ENCODE measurements around the gene RNF225. TPM values are rescaled to one million over a fixed set of nuclear protein-coding genes. Genes with fewer than 3 reads are reported as not detected.

Gene RNF225
- total RNA-seq, 1 experiment from 2014 or later = 1.8 TPM

DNA sequence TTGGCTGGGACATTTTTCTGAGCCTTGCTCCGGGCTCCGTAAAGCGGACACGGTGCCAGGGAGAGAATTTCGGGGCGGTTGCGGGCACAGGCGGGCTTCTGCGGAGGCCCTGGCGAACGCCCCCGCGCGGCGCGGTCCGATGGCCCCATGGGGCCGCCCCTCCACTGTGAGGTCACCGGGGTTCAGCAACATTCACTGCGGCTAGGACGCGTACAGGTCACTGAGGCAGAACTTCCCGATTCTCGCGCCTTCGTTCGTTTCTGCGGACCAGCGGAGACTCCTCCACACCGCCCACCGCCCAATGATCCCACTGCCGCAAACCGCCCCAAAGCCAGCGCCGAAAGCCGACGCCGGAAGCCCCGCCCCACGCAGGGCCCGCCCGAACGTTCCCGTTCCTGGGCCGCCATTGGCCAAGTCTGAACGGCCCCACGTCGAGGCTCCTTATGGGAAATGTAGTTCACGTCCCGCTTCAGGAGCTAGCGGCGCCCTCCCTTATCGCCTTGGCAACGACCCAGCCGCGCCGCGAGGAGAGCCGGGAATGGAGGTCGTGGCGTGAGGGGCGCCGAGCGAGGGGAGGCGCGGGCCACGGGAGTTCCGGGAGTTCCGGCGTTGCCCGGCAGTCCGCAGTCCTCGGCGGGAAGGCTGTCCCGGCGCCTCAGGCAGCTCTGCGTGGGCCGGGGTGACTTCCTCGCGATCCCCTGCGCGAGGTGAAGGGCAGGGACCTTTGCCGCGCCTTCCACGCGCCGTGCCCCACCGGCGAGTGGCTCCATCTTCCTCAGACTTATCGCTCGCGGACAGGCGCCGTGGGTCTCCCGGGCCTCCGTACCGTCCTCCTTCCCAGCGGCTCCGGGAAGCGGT, 12.9 kb downstream of the RNF225 start, which contains the start of gene ZNF584 (continued):
- TF ChIP-seq ZNF317 (CRISPR knock-in tag; IDR thresholded peaks at IDR 0.05; ENCODE audit: borderline replicate concordance, low read depth) (0 out of 2 replicates have a peak, but pooled peaks have one; percentile 4), CREM (CRISPR knock-in tag; IDR thresholded peaks at IDR 0.05) (peak; percentile 82), ZBTB21 (CRISPR knock-in tag; IDR thresholded peaks at IDR 0.05; ENCODE audit: borderline replicate concordance) (0 out of 2 replicates have a peak, but pooled peaks have one; percentile 26), ZNF121 (CRISPR knock-in tag; IDR thresholded peaks at IDR 0.05) (no peak), ZNF416 (CRISPR knock-in tag; IDR thresholded peaks at IDR 0.05) (peak; percentile 83; the same call in 1 of the 2 replicates), TCF7 (CRISPR knock-in tag; IDR thresholded peaks at IDR 0.05; ENCODE audit: low read depth) (no peak), PRRX2 (CRISPR knock-in tag; IDR thresholded peaks at IDR 0.05) (no peak), OVOL2 (CRISPR knock-in tag; IDR thresholded peaks at IDR 0.05; ENCODE audit: borderline replicate concordance) (no peak), RORB (CRISPR knock-in tag; IDR thresholded peaks at IDR 0.05) (no peak), ETV6 (CRISPR knock-in tag; IDR thresholded peaks at IDR 0.05) (peak; percentile 60), JUN (CRISPR knock-in tag; IDR thresholded peaks at IDR 0.05) (peak; percentile 59), ZNF423 (CRISPR knock-in tag; IDR thresholded peaks at IDR 0.05) (no peak), SMAD3 (CRISPR knock-in tag; IDR thresholded peaks at IDR 0.05; ENCODE audit: borderline replicate concordance) (no peak), CREB1 (CRISPR knock-in tag; IDR thresholded peaks at IDR 0.05) (peak; percentile 33; the same call in 1 of the 2 replicates)
- TF ChIP-seq, protein P1, sequence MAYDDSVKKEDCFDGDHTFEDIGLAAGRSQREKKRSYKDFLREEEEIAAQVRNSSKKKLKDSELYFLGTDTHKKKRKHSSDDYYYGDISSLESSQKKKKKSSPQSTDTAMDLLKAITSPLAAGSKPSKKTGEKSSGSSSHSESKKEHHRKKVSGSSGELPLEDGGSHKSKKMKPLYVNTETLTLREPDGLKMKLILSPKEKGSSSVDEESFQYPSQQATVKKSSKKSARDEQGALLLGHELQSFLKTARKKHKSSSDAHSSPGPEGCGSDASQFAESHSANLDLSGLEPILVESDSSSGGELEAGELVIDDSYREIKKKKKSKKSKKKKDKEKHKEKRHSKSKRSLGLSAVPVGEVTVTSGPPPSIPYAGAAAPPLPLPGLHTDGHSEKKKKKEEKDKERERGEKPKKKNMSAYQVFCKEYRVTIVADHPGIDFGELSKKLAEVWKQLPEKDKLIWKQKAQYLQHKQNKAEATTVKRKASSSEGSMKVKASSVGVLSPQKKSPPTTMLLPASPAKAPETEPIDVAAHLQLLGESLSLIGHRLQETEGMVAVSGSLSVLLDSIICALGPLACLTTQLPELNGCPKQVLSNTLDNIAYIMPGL (CRISPR knock-in tag; IDR thresholded peaks at IDR 0.05) = peak; percentile 70; the same call in 1 of the 2 replicates
- TF ChIP-seq, protein P2, sequence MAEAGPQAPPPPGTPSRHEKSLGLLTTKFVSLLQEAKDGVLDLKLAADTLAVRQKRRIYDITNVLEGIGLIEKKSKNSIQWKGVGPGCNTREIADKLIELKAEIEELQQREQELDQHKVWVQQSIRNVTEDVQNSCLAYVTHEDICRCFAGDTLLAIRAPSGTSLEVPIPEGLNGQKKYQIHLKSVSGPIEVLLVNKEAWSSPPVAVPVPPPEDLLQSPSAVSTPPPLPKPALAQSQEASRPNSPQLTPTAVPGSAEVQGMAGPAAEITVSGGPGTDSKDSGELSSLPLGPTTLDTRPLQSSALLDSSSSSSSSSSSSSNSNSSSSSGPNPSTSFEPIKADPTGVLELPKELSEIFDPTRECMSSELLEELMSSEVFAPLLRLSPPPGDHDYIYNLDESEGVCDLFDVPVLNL (CRISPR knock-in tag; IDR thresholded peaks at IDR 0.05; ENCODE audit: borderline replicate concordance, low read depth) = no peak
- TF ChIP-seq, protein P3, sequence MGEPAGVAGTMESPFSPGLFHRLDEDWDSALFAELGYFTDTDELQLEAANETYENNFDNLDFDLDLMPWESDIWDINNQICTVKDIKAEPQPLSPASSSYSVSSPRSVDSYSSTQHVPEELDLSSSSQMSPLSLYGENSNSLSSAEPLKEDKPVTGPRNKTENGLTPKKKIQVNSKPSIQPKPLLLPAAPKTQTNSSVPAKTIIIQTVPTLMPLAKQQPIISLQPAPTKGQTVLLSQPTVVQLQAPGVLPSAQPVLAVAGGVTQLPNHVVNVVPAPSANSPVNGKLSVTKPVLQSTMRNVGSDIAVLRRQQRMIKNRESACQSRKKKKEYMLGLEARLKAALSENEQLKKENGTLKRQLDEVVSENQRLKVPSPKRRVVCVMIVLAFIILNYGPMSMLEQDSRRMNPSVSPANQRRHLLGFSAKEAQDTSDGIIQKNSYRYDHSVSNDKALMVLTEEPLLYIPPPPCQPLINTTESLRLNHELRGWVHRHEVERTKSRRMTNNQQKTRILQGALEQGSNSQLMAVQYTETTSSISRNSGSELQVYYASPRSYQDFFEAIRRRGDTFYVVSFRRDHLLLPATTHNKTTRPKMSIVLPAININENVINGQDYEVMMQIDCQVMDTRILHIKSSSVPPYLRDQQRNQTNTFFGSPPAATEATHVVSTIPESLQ (CRISPR knock-in tag; IDR thresholded peaks at IDR 0.05) = no peak
- TF ChIP-seq, protein P4, sequence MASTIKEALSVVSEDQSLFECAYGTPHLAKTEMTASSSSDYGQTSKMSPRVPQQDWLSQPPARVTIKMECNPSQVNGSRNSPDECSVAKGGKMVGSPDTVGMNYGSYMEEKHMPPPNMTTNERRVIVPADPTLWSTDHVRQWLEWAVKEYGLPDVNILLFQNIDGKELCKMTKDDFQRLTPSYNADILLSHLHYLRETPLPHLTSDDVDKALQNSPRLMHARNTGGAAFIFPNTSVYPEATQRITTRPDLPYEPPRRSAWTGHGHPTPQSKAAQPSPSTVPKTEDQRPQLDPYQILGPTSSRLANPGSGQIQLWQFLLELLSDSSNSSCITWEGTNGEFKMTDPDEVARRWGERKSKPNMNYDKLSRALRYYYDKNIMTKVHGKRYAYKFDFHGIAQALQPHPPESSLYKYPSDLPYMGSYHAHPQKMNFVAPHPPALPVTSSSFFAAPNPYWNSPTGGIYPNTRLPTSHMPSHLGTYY (CRISPR knock-in tag; IDR thresholded peaks at IDR 0.05) = no peak
- TF ChIP-seq, protein P5, sequence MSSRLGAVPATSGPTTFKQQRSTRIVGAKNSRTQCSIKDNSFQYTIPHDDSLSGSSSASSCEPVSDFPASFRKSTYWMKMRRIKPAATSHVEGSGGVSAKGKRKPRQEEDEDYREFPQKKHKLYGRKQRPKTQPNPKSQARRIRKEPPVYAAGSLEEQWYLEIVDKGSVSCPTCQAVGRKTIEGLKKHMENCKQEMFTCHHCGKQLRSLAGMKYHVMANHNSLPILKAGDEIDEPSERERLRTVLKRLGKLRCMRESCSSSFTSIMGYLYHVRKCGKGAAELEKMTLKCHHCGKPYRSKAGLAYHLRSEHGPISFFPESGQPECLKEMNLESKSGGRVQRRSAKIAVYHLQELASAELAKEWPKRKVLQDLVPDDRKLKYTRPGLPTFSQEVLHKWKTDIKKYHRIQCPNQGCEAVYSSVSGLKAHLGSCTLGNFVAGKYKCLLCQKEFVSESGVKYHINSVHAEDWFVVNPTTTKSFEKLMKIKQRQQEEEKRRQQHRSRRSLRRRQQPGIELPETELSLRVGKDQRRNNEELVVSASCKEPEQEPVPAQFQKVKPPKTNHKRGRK (CRISPR knock-in tag; IDR thresholded peaks at IDR 0.05; ENCODE audit: borderline replicate concordance) = no peak
- TF ChIP-seq, protein P6, sequence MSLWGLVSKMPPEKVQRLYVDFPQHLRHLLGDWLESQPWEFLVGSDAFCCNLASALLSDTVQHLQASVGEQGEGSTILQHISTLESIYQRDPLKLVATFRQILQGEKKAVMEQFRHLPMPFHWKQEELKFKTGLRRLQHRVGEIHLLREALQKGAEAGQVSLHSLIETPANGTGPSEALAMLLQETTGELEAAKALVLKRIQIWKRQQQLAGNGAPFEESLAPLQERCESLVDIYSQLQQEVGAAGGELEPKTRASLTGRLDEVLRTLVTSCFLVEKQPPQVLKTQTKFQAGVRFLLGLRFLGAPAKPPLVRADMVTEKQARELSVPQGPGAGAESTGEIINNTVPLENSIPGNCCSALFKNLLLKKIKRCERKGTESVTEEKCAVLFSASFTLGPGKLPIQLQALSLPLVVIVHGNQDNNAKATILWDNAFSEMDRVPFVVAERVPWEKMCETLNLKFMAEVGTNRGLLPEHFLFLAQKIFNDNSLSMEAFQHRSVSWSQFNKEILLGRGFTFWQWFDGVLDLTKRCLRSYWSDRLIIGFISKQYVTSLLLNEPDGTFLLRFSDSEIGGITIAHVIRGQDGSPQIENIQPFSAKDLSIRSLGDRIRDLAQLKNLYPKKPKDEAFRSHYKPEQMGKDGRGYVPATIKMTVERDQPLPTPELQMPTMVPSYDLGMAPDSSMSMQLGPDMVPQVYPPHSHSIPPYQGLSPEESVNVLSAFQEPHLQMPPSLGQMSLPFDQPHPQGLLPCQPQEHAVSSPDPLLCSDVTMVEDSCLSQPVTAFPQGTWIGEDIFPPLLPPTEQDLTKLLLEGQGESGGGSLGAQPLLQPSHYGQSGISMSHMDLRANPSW (CRISPR knock-in tag; conservative IDR thresholded peaks at IDR 0.05; ENCODE audit: low read depth) = no peak
- TF ChIP-seq, protein P7, sequence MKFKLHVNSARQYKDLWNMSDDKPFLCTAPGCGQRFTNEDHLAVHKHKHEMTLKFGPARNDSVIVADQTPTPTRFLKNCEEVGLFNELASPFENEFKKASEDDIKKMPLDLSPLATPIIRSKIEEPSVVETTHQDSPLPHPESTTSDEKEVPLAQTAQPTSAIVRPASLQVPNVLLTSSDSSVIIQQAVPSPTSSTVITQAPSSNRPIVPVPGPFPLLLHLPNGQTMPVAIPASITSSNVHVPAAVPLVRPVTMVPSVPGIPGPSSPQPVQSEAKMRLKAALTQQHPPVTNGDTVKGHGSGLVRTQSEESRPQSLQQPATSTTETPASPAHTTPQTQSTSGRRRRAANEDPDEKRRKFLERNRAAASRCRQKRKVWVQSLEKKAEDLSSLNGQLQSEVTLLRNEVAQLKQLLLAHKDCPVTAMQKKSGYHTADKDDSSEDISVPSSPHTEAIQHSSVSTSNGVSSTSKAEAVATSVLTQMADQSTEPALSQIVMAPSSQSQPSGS (CRISPR knock-in tag; IDR thresholded peaks at IDR 0.05; ENCODE audit: borderline replicate concordance, low read depth) = no peak
- TF ChIP-seq, protein P8, sequence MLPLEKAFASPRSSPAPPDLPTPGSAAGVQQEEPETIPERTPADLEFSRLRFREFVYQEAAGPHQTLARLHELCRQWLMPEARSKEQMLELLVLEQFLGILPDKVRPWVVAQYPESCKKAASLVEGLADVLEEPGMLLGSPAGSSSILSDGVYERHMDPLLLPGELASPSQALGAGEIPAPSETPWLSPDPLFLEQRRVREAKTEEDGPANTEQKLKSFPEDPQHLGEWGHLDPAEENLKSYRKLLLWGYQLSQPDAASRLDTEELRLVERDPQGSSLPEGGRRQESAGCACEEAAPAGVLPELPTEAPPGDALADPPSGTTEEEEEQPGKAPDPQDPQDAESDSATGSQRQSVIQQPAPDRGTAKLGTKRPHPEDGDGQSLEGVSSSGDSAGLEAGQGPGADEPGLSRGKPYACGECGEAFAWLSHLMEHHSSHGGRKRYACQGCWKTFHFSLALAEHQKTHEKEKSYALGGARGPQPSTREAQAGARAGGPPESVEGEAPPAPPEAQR (CRISPR knock-in tag; IDR thresholded peaks at IDR 0.05) = no peak
- TF ChIP-seq, protein P9, sequence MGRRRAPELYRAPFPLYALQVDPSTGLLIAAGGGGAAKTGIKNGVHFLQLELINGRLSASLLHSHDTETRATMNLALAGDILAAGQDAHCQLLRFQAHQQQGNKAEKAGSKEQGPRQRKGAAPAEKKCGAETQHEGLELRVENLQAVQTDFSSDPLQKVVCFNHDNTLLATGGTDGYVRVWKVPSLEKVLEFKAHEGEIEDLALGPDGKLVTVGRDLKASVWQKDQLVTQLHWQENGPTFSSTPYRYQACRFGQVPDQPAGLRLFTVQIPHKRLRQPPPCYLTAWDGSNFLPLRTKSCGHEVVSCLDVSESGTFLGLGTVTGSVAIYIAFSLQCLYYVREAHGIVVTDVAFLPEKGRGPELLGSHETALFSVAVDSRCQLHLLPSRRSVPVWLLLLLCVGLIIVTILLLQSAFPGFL (CRISPR knock-in tag; IDR thresholded peaks at IDR 0.05; ENCODE audit: borderline replicate concordance) = peak; percentile 54; the same call in 1 of the 2 replicates
